Testis (tissue), 3 donors: Measurements from ENCODE around the gene TMEM14C. TPM values are rescaled to one million over a fixed set of nuclear protein-coding genes. Genes with fewer than 3 reads are reported as not detected.
"Not testable (repeated sequence)": the region's sequence is repeated elsewhere in the genome, so short reads cannot be mapped to it uniquely, and the experiment has no call there.

Experiments used
- DNase-seq: peaks from one replicate; pipeline ENCODE4 v3.0.0-alpha.2; 2019
- H3K27ac ChIP-seq, 2 donors: fragments of 200-600 bp; sonication (generic); one replicate each; pipeline ENCODE4 v1.5.1; 2019
- H3K27me3 ChIP-seq: fragments of 200-600 bp; sonication (generic); one replicate; pipeline ENCODE4 v1.5.1; 2019
- H3K36me3 ChIP-seq: fragments of 200-600 bp; sonication (generic); one replicate; pipeline ENCODE4 v1.5.1; 2017; ENCODE audit warnings: low read depth; ENCODE audit errors: missing control alignments
- H3K4me1 ChIP-seq: fragments of 200-600 bp; sonication (generic); one replicate; pipeline ENCODE4 v1.5.1; 2019
- H3K4me3 ChIP-seq, 2 donors: fragments of 200-600 bp; sonication (generic); one replicate each; pipeline ENCODE4 v1.5.1; 2017 to 2019
- H3K9me3 ChIP-seq: fragments of 200-600 bp; sonication (generic); one replicate; pipeline ENCODE4 v1.5.1; 2017
- CTCF ChIP-seq, 3 experiments: fragments of 450-650 bp in 2 of 3; fragments of 200-600 bp in 1 of 3; sonication (generic) in 1 of 3; IDR thresholded peaks; one replicate each; pipeline ENCODE4 v1.5.1; 2016 to 2019; ENCODE audit warnings: antibody characterized with exemption in 3 of 3, mild to moderate bottlenecking in 2 of 3, moderate library complexity in 1 of 3
- POLR2A ChIP-seq: fragments of 450-650 bp; IDR thresholded peaks from one replicate; pipeline ENCODE4 v1.6.1; 2017; ENCODE audit warnings: antibody characterized with exemption, mild to moderate bottlenecking, moderate library complexity
- WGBS, 2 donors: methylation state at CpG; one replicate each; pipeline ENCODE4 v1.1.5; 2018; 5-methylcytosine and 5-hydroxymethylcytosine counted together
- intact Hi-C: fragments of 100-400 bp; cut with DNase I; formaldehyde crosslinking; loops from one replicate; pipeline ENCODE4 v1.15.1; 2023; ENCODE audit warnings: low total_unique reads
- polyA plus RNA-seq: library from polyadenylated mRNA; stranded (reverse); fragments of 350-450 nt; fragmentation: Illumina TruSeq; extraction: RNeasy Lipid Tissue Mini Kit (QIAGEN cat#74804); gene quantifications from one replicate; pipeline ENCODE4 v1.2.3, GENCODE V29; 2014; ENCODE audit warnings: low read depth, low replicate concordance; ENCODE audit not compliant: insufficient read depth
- total RNA-seq, 2 donors: library from RNA; depleted of rRNA; stranded (reverse); fragments of >200 nt; gene quantifications; one replicate each; pipeline ENCODE4 v1.2.3, GENCODE V29; 2016

TMEM14C gene
- total and polyA plus RNA-seq, 3 donors from 2014 or later = 71.3 to 90.1 (median 83.4) TPM

GRCh38 chr6:10725716-10726115, 2.8 kb downstream of the TMEM14C start:
- peaks cover 29% of the 10 kb centered on the region for H3K4me1 ChIP-seq
- H3K27ac ChIP-seq = no peak overlapping the region

GRCh38 chr6:10730254-10730653, 7.4 kb downstream of the TMEM14C start:
- Histone ChIP-seq H3K9me3 (no peaks in the 10 kb centered on the region), H3K36me3 (no peaks in the 10 kb centered on the region), H3K27ac (no peak overlapping the region), H3K4me1 (peaks cover under 1% of the 10 kb centered on the region), H3K27me3 (no peaks in the 10 kb centered on the region), H3K4me3 (no peak overlapping the region)
- DNase-seq = no peak
- no peak for TF ChIP-seq POLR2A
- intact Hi-C loops = no loop called here
- whole genome bisulfite sequencing, 2 donors = 72 to 78% methylated on average over 3 of the region's 3 CpGs

More at GRCh38 chr6:10725716-10726115, 2.8 kb downstream of the TMEM14C start:
- H3K27me3 ChIP-seq = no peaks in the 10 kb centered on the region
- TF ChIP-seq POLR2A = no peak
- no peak for TF ChIP-seq CTCF (IDR thresholded peaks at IDR 0.05)
- no peak overlapping the region for H3K4me3 ChIP-seq
- 78 to 90% methylated on average over 8 to 9 of the region's 9 CpGs for WGBS, 2 donors
- H3K9me3 ChIP-seq = no peaks in the 10 kb centered on the region
- H3K36me3 ChIP-seq = no peaks in the 10 kb centered on the region
- no peak for DNase-seq
- intact Hi-C loops = no loop called here

GRCh38 chr6:10733151-10733715, 10.4 kb downstream of the TMEM14C start:
- 58 to 67% methylated on average over 17 of the region's 17 CpGs for WGBS, 2 donors
- no peaks in the 10 kb centered on the region for H3K36me3 ChIP-seq
- H3K9me3 ChIP-seq = no peaks in the 10 kb centered on the region
- H3K27me3 ChIP-seq = no peaks in the 10 kb centered on the region
- peak; percentile 58 for DNase-seq
- H3K4me3 ChIP-seq = peak overlapping the region in 1 of 2 donors; percentile 36
- H3K4me1 ChIP-seq = no peaks in the 10 kb centered on the region
- no peak overlapping the region for H3K27ac ChIP-seq
- intact Hi-C loops = no loop called here
- no peak for TF ChIP-seq POLR2A

DNA sequence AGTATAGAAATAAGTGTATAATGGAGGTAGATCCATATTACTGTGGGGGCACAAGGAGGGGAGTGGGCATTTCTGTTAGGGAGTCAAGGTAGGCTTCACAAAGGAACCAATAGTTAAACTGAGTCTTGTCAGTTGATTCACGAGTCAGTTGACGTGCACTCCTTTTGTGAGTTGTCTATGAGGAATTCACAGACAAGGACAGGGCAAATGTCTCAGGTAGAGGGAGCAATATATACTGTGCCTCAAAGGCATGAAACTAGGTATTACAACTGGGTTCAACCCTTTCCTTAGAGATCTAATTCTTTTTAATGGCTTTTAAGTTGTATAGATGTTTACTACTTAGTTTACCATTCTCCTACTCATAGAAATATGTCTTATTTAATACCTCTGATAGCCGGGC, 11.0 kb downstream of the TMEM14C start:
- DNase-seq = no peak
- no peaks in the 10 kb centered on the region for H3K36me3 ChIP-seq
- WGBS, 2 donors = 53 to 74% methylated on average over 3 of the region's 3 CpGs

GRCh38 chr6:10736731-10737130, 13.9 kb downstream of the TMEM14C start:
- no peaks in the 10 kb centered on the region for H3K9me3 ChIP-seq
- H3K4me1 ChIP-seq = no peaks in the 10 kb centered on the region
- intact Hi-C loops = no loop called here
- H3K36me3 ChIP-seq = no peaks in the 10 kb centered on the region
- no peak overlapping the region for H3K27ac ChIP-seq
- H3K4me3 ChIP-seq = no peak overlapping the region
- H3K27me3 ChIP-seq = no peaks in the 10 kb centered on the region
- TF ChIP-seq CTCF (IDR thresholded peaks at IDR 0.05) (no peak), POLR2A (no peak)
- no peak for DNase-seq
- 79 to 88% methylated on average over 2 of the region's 2 CpGs for WGBS, 2 donors

More for the DNA sequence above, 11.0 kb downstream of the TMEM14C start:
- H3K4me1 ChIP-seq = no peaks in the 10 kb centered on the region
- H3K27ac ChIP-seq = no peak overlapping the region
- no peak for TF ChIP-seq POLR2A
- TF ChIP-seq CTCF (IDR thresholded peaks at IDR 0.05) = no peak
- peak overlapping the region in 1 of 2 donors; percentile 36 for H3K4me3 ChIP-seq
- H3K9me3 ChIP-seq = no peaks in the 10 kb centered on the region
- no peaks in the 10 kb centered on the region for H3K27me3 ChIP-seq
- intact Hi-C loops = no loop called here

- intact Hi-C loops = no loop called here
- DNase-seq = no peak
- TF ChIP-seq POLR2A = no peak
- Histone ChIP-seq H3K4me1 (no peaks in the 10 kb centered on the region), H3K36me3 (no peaks in the 10 kb centered on the region), H3K27me3 (no peaks in the 10 kb centered on the region), H3K4me3 (no peak overlapping the region), H3K9me3 (no peaks in the 10 kb centered on the region), H3K27ac (no peak overlapping the region)
These were observed 17.2 kb downstream of the TMEM14C start for GRCh38 chr6:10740061-10740460.

- intact Hi-C loops, H3K27ac ChIP-seq, H3K9me3 ChIP-seq, H3K4me1 ChIP-seq, H3K27me3 ChIP-seq, H3K36me3 ChIP-seq: not testable (repeated sequence)
- H3K4me3 ChIP-seq = peak overlapping the region in 1 of 2 donors; percentile 28
- DNase-seq = peak; percentile 56
- 64 to 74% methylated on average over 4 of the region's 4 CpGs for WGBS, 2 donors
These were observed 18.8 kb downstream of the TMEM14C start for GRCh38 chr6:10741643-10742042.
